HepG2 (cell line): ENCODE measurements around the gene PIGL. TPM values are rescaled to one million over a fixed set of nuclear protein-coding genes. Genes with fewer than 3 reads are reported as not detected.

Source experiments
- DMAP1 ChIP-seq: IDR thresholded peaks from 2 replicates; pipeline ENCODE4 v1.6.1; 2016
- GPN1 ChIP-seq: sonication (generic); formaldehyde crosslinking; IDR thresholded peaks from 2 replicates; pipeline ENCODE4 v1.5.1; 2020; ENCODE audit warnings: missing genetic modification reagents, borderline replicate concordance
- KDM3A ChIP-seq: IDR thresholded peaks from 2 replicates; pipeline ENCODE4 v1.6.1; 2018; ENCODE audit warnings: low read depth, missing compliant biosample characterization
- MAF1 ChIP-seq: sonication (generic); formaldehyde crosslinking; IDR thresholded peaks from 2 replicates; pipeline ENCODE4 v1.5.0; 2020; ENCODE audit warnings: missing genetic modification reagents, borderline replicate concordance
- NFAT5 ChIP-seq: sonication (generic); formaldehyde crosslinking; IDR thresholded peaks from 2 replicates; pipeline ENCODE4 v1.4.0; 2020; ENCODE audit warnings: missing genetic modification reagents
- NR2F1 ChIP-seq, 2 experiments: fragments of 450-650 bp in 1 of 2; formaldehyde crosslinking in 1 of 2; IDR thresholded peaks; 2 replicates each; pipeline versions ENCODE4 v1.5.0 to v1.6.1; 2016 to 2020; ENCODE audit warnings: mild to moderate bottlenecking in 1 of 2, missing compliant biosample characterization in 1 of 2, missing genetic modification reagents in 1 of 2, moderate library complexity in 1 of 2
- RNF2 ChIP-seq: fragments of 450-650 bp; conservative IDR thresholded peaks from 2 replicates; pipeline ENCODE4 v1.6.1; 2016; ENCODE audit warnings: low read depth
- ZBTB25 ChIP-seq: IDR thresholded peaks from 2 replicates; pipeline ENCODE4 v1.6.1; 2018; ENCODE audit warnings: missing genetic modification reagents
- ZC3H13 ChIP-seq: sonication (generic); formaldehyde crosslinking; IDR thresholded peaks from 2 replicates; pipeline ENCODE4 v1.8.1; 2023; ENCODE audit warnings: mild to moderate bottlenecking, missing genetic modification reagents, moderate library complexity
- ZFP36 ChIP-seq: fragments of 150-350 bp; IDR thresholded peaks from 2 replicates; pipeline ENCODE4 v1.6.1; 2018; ENCODE audit warnings: borderline replicate concordance, low read length, low read depth; ENCODE audit not compliant: partially characterized antibody
- ZNF788 ChIP-seq: sonication (generic); formaldehyde crosslinking; IDR thresholded peaks from 2 replicates; pipeline ENCODE4 v1.5.0; 2020; ENCODE audit warnings: mild to moderate bottlenecking, missing genetic modification reagents, borderline replicate concordance
- ZNF850 ChIP-seq: sonication (generic); formaldehyde crosslinking; conservative IDR thresholded peaks from 2 replicates; pipeline ENCODE4 v1.9.0; 2021; ENCODE audit warnings: mild to moderate bottlenecking, missing genetic modification reagents
- polyA plus RNA-seq, 8 experiments: library from polyadenylated mRNA; depleted of rRNA in 3 of 8; stranded (reverse) in 7 of 8; unstranded in 1 of 8; fragments of >200 nt; fragmentation: Illumina TruSeq in 4 of 8; extraction: Trizol in 4 of 8; gene quantifications; 2 replicates each; pipeline versions ENCODE4 v1.2.1 to v1.2.3, GENCODE V29; 2011 to 2016; ENCODE audit warnings: low read depth in 4 of 8, missing spikeins in 1 of 8, mixed read lengths in 1 of 8; ENCODE audit not compliant: insufficient read depth in 1 of 8
- total RNA-seq, 5 experiments: library from RNA; depleted of rRNA; stranded (reverse); fragments of >200 nt; fragmentation: Illumina TruSeq; extraction: Trizol; gene quantifications; 2 replicates each; pipeline ENCODE4 v1.2.3, GENCODE V29; 2016; ENCODE audit warnings: low read depth in 1 of 5
- TF ChIP-seq, protein P1 (sequence below): fragments of 450-650 bp; IDR thresholded peaks from 2 replicates; pipeline ENCODE4 v1.6.1; 2017; ENCODE audit warnings: mild to moderate bottlenecking
- TF ChIP-seq, protein P2 (sequence below), 2 experiments: sonication (generic) in 1 of 2; formaldehyde crosslinking in 1 of 2; IDR thresholded peaks; 2 replicates each; pipeline versions ENCODE4 v1.4.0 to v1.6.1; 2018 to 2020; ENCODE audit warnings: missing genetic modification reagents in 2 of 2, borderline replicate concordance in 1 of 2, low read depth in 1 of 2, mild to moderate bottlenecking in 1 of 2, missing biosample characterization in 1 of 2

PIGL gene
- total and polyA plus RNA-seq, 2 of the 13 experiments (the other 11 are each of a cell fraction or from before 2014, with no cell fraction given), result 28.5 to 63.8 TPM

- TF ChIP-seq ZBTB25 (CRISPR knock-in tag) (peak; percentile 78; the same call in 1 of the 2 replicates), MAF1 (peak; percentile 35; the same call in 1 of the 2 replicates), DMAP1 (CRISPR knock-in tag) (peak; percentile 89), ZNF788 (CRISPR knock-in tag) (peak; percentile 39; the same call in 1 of the 2 replicates), KDM3A (CRISPR knock-in tag) (peak; percentile 92), ZFP36 (no peak), ZC3H13 (CRISPR knock-in tag) (peak; percentile 66; the same call in 1 of the 2 replicates), ZNF850 (0 out of 2 replicates have a peak, but pooled peaks have one; percentile 62), GPN1 (0 out of 2 replicates have a peak, but pooled peaks have one; percentile 36), NFAT5 (peak; percentile 21; the same call in 1 of the 2 replicates), RNF2 (no peak), NR2F1 (CRISPR knock-in tag; IDR thresholded peaks at IDR 0.05) (no peak)
- TF ChIP-seq, protein P1, sequence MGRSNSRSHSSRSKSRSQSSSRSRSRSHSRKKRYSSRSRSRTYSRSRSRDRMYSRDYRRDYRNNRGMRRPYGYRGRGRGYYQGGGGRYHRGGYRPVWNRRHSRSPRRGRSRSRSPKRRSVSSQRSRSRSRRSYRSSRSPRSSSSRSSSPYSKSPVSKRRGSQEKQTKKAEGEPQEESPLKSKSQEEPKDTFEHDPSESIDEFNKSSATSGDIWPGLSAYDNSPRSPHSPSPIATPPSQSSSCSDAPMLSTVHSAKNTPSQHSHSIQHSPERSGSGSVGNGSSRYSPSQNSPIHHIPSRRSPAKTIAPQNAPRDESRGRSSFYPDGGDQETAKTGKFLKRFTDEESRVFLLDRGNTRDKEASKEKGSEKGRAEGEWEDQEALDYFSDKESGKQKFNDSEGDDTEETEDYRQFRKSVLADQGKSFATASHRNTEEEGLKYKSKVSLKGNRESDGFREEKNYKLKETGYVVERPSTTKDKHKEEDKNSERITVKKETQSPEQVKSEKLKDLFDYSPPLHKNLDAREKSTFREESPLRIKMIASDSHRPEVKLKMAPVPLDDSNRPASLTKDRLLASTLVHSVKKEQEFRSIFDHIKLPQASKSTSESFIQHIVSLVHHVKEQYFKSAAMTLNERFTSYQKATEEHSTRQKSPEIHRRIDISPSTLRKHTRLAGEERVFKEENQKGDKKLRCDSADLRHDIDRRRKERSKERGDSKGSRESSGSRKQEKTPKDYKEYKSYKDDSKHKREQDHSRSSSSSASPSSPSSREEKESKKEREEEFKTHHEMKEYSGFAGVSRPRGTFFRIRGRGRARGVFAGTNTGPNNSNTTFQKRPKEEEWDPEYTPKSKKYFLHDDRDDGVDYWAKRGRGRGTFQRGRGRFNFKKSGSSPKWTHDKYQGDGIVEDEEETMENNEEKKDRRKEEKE, result no peak
- TF ChIP-seq, protein P2, sequence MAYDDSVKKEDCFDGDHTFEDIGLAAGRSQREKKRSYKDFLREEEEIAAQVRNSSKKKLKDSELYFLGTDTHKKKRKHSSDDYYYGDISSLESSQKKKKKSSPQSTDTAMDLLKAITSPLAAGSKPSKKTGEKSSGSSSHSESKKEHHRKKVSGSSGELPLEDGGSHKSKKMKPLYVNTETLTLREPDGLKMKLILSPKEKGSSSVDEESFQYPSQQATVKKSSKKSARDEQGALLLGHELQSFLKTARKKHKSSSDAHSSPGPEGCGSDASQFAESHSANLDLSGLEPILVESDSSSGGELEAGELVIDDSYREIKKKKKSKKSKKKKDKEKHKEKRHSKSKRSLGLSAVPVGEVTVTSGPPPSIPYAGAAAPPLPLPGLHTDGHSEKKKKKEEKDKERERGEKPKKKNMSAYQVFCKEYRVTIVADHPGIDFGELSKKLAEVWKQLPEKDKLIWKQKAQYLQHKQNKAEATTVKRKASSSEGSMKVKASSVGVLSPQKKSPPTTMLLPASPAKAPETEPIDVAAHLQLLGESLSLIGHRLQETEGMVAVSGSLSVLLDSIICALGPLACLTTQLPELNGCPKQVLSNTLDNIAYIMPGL (CRISPR knock-in tag; IDR thresholded peaks at IDR 0.05; ENCODE audit: borderline replicate concordance in 1 of 2, low read depth in 1 of 2), result peak; percentile 90 to 97
These were observed 1.6 kb upstream of the PIGL start, which contains the start of gene NCOR1 (continued) for GRCh38 chr17:16215273-16215964.
